Ovary (tissue), 3 donors: ENCODE measurements around the gene ZDHHC22.

Source experiments
- CTCF ChIP-seq, 3 donors: fragments of 450-650 bp in 2 of 3; fragments of 200-600 bp in 1 of 3; IDR thresholded peaks; one replicate each; pipeline versions ENCODE4 v1.5.1 to v1.8.0; 2016 to 2022; ENCODE audit warnings: antibody characterized with exemption in 3 of 3, mild to moderate bottlenecking in 1 of 3
- POLR2A ChIP-seq: fragments of 450-650 bp; IDR thresholded peaks from one replicate; pipeline ENCODE4 v1.6.1; 2017; ENCODE audit warnings: antibody characterized with exemption, mild to moderate bottlenecking, moderate library complexity
- donor health status: DM: no; HTN: no; CAD: no.

- TF ChIP-seq CTCF (IDR thresholded peaks at IDR 0.05) (no peak), POLR2A (no peak)
These were observed 40.6 kb downstream of the ZDHHC22 start for GRCh38 chr14:77100961-77101360.
